Liver (tissue), 9 donors: ENCODE data around the gene FBN2. TPM values are rescaled to one million over a fixed set of nuclear protein-coding genes. Genes with fewer than 3 reads are reported as not detected.

ENCODE experiments used
- DNase-seq: peaks from one replicate; pipeline ENCODE4 v3.0.0-alpha.2; 2017; ENCODE audit warnings: low spot score
- H3K27ac ChIP-seq, 2 donors: one replicate each; pipeline ENCODE4 v1.7.0; 2013; ENCODE audit warnings: inconsistent platforms in 2 of 2, low read length in 2 of 2, control low read depth in 1 of 2, low read depth in 1 of 2, mild to moderate bottlenecking in 1 of 2
- H3K27me3 ChIP-seq, 4 donors: one replicate each; pipeline versions ENCODE4 v1.6.1 to v1.7.0; 2013; ENCODE audit warnings: low read length in 3 of 4, inconsistent platforms in 1 of 4, mild to moderate bottlenecking in 1 of 4, moderate library complexity in 1 of 4; ENCODE audit not compliant: control insufficient read depth in 4 of 4, insufficient read depth in 4 of 4
- H3K36me3 ChIP-seq, 4 donors: one replicate each; pipeline versions ENCODE4 v1.6.1 to v1.7.0; 2013; ENCODE audit warnings: low read length in 3 of 4, mild to moderate bottlenecking in 3 of 4, low read depth in 1 of 4, moderate library complexity in 1 of 4; ENCODE audit not compliant: control insufficient read depth in 4 of 4, insufficient read depth in 3 of 4
- H3K4me1 ChIP-seq, 4 donors: one replicate each; pipeline versions ENCODE4 v1.6.1 to v1.7.0; 2013; ENCODE audit warnings: low read length in 3 of 4, mild to moderate bottlenecking in 3 of 4, moderate library complexity in 1 of 4; ENCODE audit not compliant: control insufficient read depth in 4 of 4, insufficient read depth in 4 of 4
- H3K4me3 ChIP-seq, 3 donors: one replicate each; pipeline versions ENCODE4 v1.6.1 to v1.7.0; 2013; ENCODE audit warnings: low read length in 3 of 3, control low read depth in 1 of 3, low read depth in 1 of 3, mild to moderate bottlenecking in 1 of 3
- H3K9ac ChIP-seq, 2 donors: one replicate each; pipeline ENCODE4 v1.7.0; 2013; ENCODE audit warnings: low read length in 2 of 2, mild to moderate bottlenecking in 2 of 2, moderate library complexity in 2 of 2, control low read depth in 1 of 2, low read depth in 1 of 2
- H3K9me3 ChIP-seq, 4 donors: one replicate each; pipeline versions ENCODE4 v1.6.1 to v1.7.0; 2013; ENCODE audit warnings: low read length in 3 of 4; ENCODE audit not compliant: control insufficient read depth in 4 of 4
- CTCF ChIP-seq: fragments of 150-350 bp; IDR thresholded peaks from 2 replicates; pipeline ENCODE4 v1.5.1; 2017; ENCODE audit warnings: improper control_type of control experiment, low read depth, low read length; ENCODE audit not compliant: missing input control
- EGR1 ChIP-seq, 2 donors: IDR thresholded peaks; 2 replicates each; pipeline ENCODE4 v1.6.1; 2016 to 2018; ENCODE audit warnings: antibody characterized with exemption in 2 of 2, low read depth in 2 of 2
- FOXA1 ChIP-seq: IDR thresholded peaks from 2 replicates; pipeline ENCODE4 v1.6.1; 2016; ENCODE audit warnings: antibody characterized with exemption
- FOXA2 ChIP-seq: IDR thresholded peaks from 2 replicates; pipeline ENCODE4 v1.6.1; 2016; ENCODE audit warnings: antibody characterized with exemption
- GABPA ChIP-seq, 2 donors: IDR thresholded peaks in 1 of 2; conservative IDR thresholded peaks in 1 of 2; 2 replicates each; pipeline ENCODE4 v1.6.1; 2016; ENCODE audit warnings: antibody characterized with exemption in 2 of 2, mild to moderate bottlenecking in 1 of 2, moderate library complexity in 1 of 2
- HNF4A ChIP-seq, 2 donors: conservative IDR thresholded peaks; 2 replicates each; pipeline ENCODE4 v1.6.1; 2016; ENCODE audit warnings: antibody characterized with exemption in 2 of 2, mild to moderate bottlenecking in 2 of 2
- HNF4G ChIP-seq: IDR thresholded peaks from 2 replicates; pipeline ENCODE4 v1.6.1; 2016; ENCODE audit warnings: antibody characterized with exemption
- JUND ChIP-seq, 2 donors: IDR thresholded peaks; 2 replicates each; pipeline ENCODE4 v1.6.1; 2016; ENCODE audit warnings: antibody characterized with exemption in 2 of 2
- MAX ChIP-seq: IDR thresholded peaks from 2 replicates; pipeline ENCODE4 v1.6.1; 2016; ENCODE audit warnings: antibody characterized with exemption
- NR2F2 ChIP-seq: IDR thresholded peaks from 2 replicates; pipeline ENCODE4 v1.6.1; 2016; ENCODE audit warnings: antibody characterized with exemption
- RAD21 ChIP-seq, 2 donors: IDR thresholded peaks; 2 replicates each; pipeline ENCODE4 v1.6.1; 2016; ENCODE audit warnings: antibody characterized with exemption in 2 of 2, mild to moderate bottlenecking in 2 of 2
- RXRA ChIP-seq, 2 donors: IDR thresholded peaks; 2 replicates each; pipeline ENCODE4 v1.6.1; 2017 to 2018; ENCODE audit warnings: antibody characterized with exemption in 2 of 2, mild to moderate bottlenecking in 1 of 2
- SP1 ChIP-seq: IDR thresholded peaks from 2 replicates; pipeline ENCODE4 v1.6.1; 2018; ENCODE audit warnings: antibody characterized with exemption, mild to moderate bottlenecking
- TAF1 ChIP-seq: conservative IDR thresholded peaks from 2 replicates; pipeline ENCODE4 v1.6.1; 2016; ENCODE audit warnings: antibody characterized with exemption, mild to moderate bottlenecking
- YY1 ChIP-seq: IDR thresholded peaks from 2 replicates; pipeline ENCODE4 v1.6.1; 2016; ENCODE audit warnings: antibody characterized with exemption, mild to moderate bottlenecking
- ZBTB33 ChIP-seq: IDR thresholded peaks from 2 replicates; pipeline ENCODE4 v1.6.1; 2016; ENCODE audit warnings: antibody characterized with exemption
- WGBS: extraction: QIAGEN DNeasy Blood & Tissue Kit; methylation state at CpG from one replicate; pipeline ENCODE4 v1.1.7; 2013; 5-methylcytosine and 5-hydroxymethylcytosine counted together
- polyA plus RNA-seq, 2 donors: library from polyadenylated mRNA; stranded (reverse) in 1 of 2; unstranded in 1 of 2; fragments of 200-250 nt in 1 of 2; fragments of >200 nt in 1 of 2; fragmentation: Nextera tagmentation in 1 of 2; extraction: Ambion mirVana in 1 of 2; gene quantifications; one replicate each; pipeline versions ENCODE4 v1.2.1 to v1.2.3, GENCODE V29; 2013 to 2015
- total RNA-seq, 2 donors: library from RNA; depleted of rRNA; stranded (reverse); fragments of >200 nt; gene quantifications; one replicate each; pipeline ENCODE4 v1.2.3, GENCODE V29; 2014
- TF ChIP-seq, protein P1 (sequence below): IDR thresholded peaks from 2 replicates; pipeline ENCODE4 v1.6.1; 2016; ENCODE audit warnings: antibody characterized with exemption
- TF ChIP-seq, protein P2 (sequence below): IDR thresholded peaks from 2 replicates; pipeline ENCODE4 v1.6.1; 2016; ENCODE audit warnings: antibody characterized with exemption, mild to moderate bottlenecking
- donor health status: healthy.
- donor health status: healthy.
- donor health status: healthy.
- donor health status: healthy.
- donor health status: healthy.

FBN2 gene
- total and polyA plus RNA-seq, 4 donors, result 0.08 to 4.1 (median 0.47) TPM

GRCh38 chr5:128405159-128405558 lies 132.9 kb downstream of the FBN2 start:
- no peak overlapping the region for H3K9ac ChIP-seq
- WGBS, result 65% methylated on average over 2 of the region's 2 CpGs
- TF ChIP-seq YY1 (no peak), SP1 (no peak), RAD21 (IDR thresholded peaks at IDR 0.05) (no peak), JUND (IDR thresholded peaks at IDR 0.05) (no peak), NR2F2 (no peak), FOXA1 (no peak), GABPA (IDR thresholded peaks at IDR 0.05 in 1 of 2, conservative IDR thresholded peaks at IDR 0.05 in 1 of 2) (no peak), CTCF (no peak), HNF4A (conservative IDR thresholded peaks at IDR 0.05) (no peak), HNF4G (no peak), EGR1 (IDR thresholded peaks at IDR 0.05; ENCODE audit: low read depth in 2 of 2) (no peak), RXRA (IDR thresholded peaks at IDR 0.05) (no peak), FOXA2 (no peak), ZBTB33 (no peak), MAX (no peak)
- TF ChIP-seq, protein P1, sequence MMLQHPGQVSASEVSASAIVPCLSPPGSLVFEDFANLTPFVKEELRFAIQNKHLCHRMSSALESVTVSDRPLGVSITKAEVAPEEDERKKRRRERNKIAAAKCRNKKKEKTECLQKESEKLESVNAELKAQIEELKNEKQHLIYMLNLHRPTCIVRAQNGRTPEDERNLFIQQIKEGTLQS, result no peak
- TF ChIP-seq, protein P2, sequence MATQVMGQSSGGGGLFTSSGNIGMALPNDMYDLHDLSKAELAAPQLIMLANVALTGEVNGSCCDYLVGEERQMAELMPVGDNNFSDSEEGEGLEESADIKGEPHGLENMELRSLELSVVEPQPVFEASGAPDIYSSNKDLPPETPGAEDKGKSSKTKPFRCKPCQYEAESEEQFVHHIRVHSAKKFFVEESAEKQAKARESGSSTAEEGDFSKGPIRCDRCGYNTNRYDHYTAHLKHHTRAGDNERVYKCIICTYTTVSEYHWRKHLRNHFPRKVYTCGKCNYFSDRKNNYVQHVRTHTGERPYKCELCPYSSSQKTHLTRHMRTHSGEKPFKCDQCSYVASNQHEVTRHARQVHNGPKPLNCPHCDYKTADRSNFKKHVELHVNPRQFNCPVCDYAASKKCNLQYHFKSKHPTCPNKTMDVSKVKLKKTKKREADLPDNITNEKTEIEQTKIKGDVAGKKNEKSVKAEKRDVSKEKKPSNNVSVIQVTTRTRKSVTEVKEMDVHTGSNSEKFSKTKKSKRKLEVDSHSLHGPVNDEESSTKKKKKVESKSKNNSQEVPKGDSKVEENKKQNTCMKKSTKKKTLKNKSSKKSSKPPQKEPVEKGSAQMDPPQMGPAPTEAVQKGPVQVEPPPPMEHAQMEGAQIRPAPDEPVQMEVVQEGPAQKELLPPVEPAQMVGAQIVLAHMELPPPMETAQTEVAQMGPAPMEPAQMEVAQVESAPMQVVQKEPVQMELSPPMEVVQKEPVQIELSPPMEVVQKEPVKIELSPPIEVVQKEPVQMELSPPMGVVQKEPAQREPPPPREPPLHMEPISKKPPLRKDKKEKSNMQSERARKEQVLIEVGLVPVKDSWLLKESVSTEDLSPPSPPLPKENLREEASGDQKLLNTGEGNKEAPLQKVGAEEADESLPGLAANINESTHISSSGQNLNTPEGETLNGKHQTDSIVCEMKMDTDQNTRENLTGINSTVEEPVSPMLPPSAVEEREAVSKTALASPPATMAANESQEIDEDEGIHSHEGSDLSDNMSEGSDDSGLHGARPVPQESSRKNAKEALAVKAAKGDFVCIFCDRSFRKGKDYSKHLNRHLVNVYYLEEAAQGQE, result no peak
- no peaks in the 10 kb centered on the region for H3K9me3 ChIP-seq
- no peak for DNase-seq
- peaks cover 0 to 2% (median 0%) of the 10 kb centered on the region in 4 donors for H3K27me3 ChIP-seq
- H3K27ac ChIP-seq, result no peak overlapping the region
- no peak overlapping the region for H3K4me3 ChIP-seq
- no peaks in the 10 kb centered on the region for H3K4me1 ChIP-seq
- H3K36me3 ChIP-seq, result no peaks in the 10 kb centered on the region

DNA sequence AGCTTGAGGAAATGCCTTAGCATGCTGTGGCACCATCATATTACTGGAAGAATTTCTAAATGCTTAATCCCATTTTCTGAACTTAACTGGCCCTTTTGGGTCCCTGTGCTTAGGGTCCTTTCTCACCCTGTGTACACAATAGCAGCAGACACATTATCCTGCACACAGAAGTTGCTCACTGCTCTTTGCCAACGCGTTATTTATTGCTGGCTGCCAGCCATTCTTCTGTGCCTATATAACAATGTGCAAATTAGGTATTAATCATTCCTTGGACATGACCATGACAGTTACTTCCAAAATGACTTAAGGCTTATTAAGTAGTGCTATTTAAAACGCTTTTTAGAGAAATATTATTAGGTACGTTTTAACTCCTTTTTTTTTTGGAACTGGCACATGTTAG lies 134.7 kb downstream of the FBN2 start:
- Histone ChIP-seq H3K4me1 (no peaks in the 10 kb centered on the region), H3K27ac (no peak overlapping the region), H3K9me3 (no peaks in the 10 kb centered on the region), H3K36me3 (no peaks in the 10 kb centered on the region), H3K4me3 (no peak overlapping the region), H3K9ac (no peak overlapping the region), H3K27me3 (peaks cover 0 to 2% (median 0%) of the 10 kb centered on the region in 4 donors)
- DNase-seq, result no peak
- WGBS, result 55% methylated on average over 4 of the region's 4 CpGs
- TF ChIP-seq YY1, result no peak
- no peak for TF ChIP-seq TAF1
- TF ChIP-seq MAX, result no peak
- TF ChIP-seq NR2F2, result no peak
- TF ChIP-seq EGR1 (IDR thresholded peaks at IDR 0.05; ENCODE audit: low read depth in 2 of 2), result no peak
- no peak for TF ChIP-seq FOXA1
- no peak for TF ChIP-seq FOXA2
- TF ChIP-seq, protein P1, result no peak
- no peak for TF ChIP-seq HNF4G
- TF ChIP-seq GABPA (IDR thresholded peaks at IDR 0.05 in 1 of 2, conservative IDR thresholded peaks at IDR 0.05 in 1 of 2), result no peak
- no peak for TF ChIP-seq HNF4A (conservative IDR thresholded peaks at IDR 0.05)
- TF ChIP-seq ZBTB33, result no peak
- TF ChIP-seq JUND (IDR thresholded peaks at IDR 0.05), result no peak
- no peak for TF ChIP-seq CTCF
